HL-60 (cell line): ENCODE data around the gene MYL7.

ENCODE experiments used
- CTCF ChIP-seq: IDR thresholded peaks from one replicate; pipeline ENCODE4 v1.5.1; 2011; ENCODE audit warnings: low read length, control low read depth, inconsistent platforms; ENCODE audit not compliant: insufficient read depth
- GABPA ChIP-seq: IDR thresholded peaks from 2 replicates; pipeline ENCODE4 v1.6.1; 2012; ENCODE audit warnings: low read depth
- POLR2AphosphoS5 ChIP-seq: IDR thresholded peaks from 2 replicates; pipeline ENCODE4 v1.6.1; 2012; ENCODE audit warnings: low read depth
- REST ChIP-seq: IDR thresholded peaks from 2 replicates; pipeline ENCODE4 v1.6.1; 2012; ENCODE audit warnings: low read depth; ENCODE audit not compliant: insufficient replicate concordance

GRCh38 chr7:44114586-44115310 is 26.4 kb downstream of the MYL7 start:
- TF ChIP-seq CTCF, result no peak
- no peak for TF ChIP-seq GABPA
- TF ChIP-seq POLR2AphosphoS5, result no peak
- no peak for TF ChIP-seq REST
